H1 (cell line): Measurements from ENCODE around the gene CEL. TPM values are rescaled to one million over a fixed set of nuclear protein-coding genes. Genes with fewer than 3 reads are reported as not detected.

ENCODE experiments used
- CTCF ChIA-PET: fragments of 300-600 bp; sonication (Branson Sonifier 250); formaldehyde crosslinking; loops from one replicate; lab custom pipeline; 2021; ENCODE audit not compliant: partially characterized antibody; lab: Charles Lee
- POLR2A ChIA-PET: fragments of 300-600 bp; sonication (Branson Sonifier 250); formaldehyde crosslinking; loops from one replicate; lab custom pipeline; 2021; ENCODE audit warnings: inconsistent platforms; ENCODE audit not compliant: partially characterized antibody; lab: Charles Lee
- DNase-seq, 2 experiments: peaks; one replicate each; pipeline versions ENCODE4 v3.0.0 to v3.0.0-alpha.2; 2010 to 2022; ENCODE audit warnings: low spot score in 2 of 2, low read depth in 1 of 2, mixed read lengths in 1 of 2
- FAIRE-seq: peaks from 2 replicates; lab custom pipeline; 2011; peaks lifted over from hg19 to GRCh38; lab: Jason Lieb, UNC
- H2AFZ ChIP-seq: 2 replicates; pipeline ENCODE4 v1.8.1; 2012; ENCODE audit warnings: low read length, inconsistent platforms
- H2AK5ac ChIP-seq: 2 replicates; pipeline ENCODE4 v1.6.1; 2013; ENCODE audit warnings: low read depth, low read length
- H2BK120ac ChIP-seq: replicated peaks from 2 replicates; pipeline ENCODE3; 2013; ENCODE audit warnings: low read depth, low read length, inconsistent platforms
- H2BK12ac ChIP-seq: 2 replicates; pipeline ENCODE4 v1.6.1; 2013; ENCODE audit warnings: low read depth, low read length
- H2BK15ac ChIP-seq: 2 replicates; pipeline ENCODE4 v1.6.1; 2013; ENCODE audit warnings: low read length
- H2BK20ac ChIP-seq: 2 replicates; pipeline ENCODE4 v1.6.1; 2013; ENCODE audit warnings: low read length
- H2BK5ac ChIP-seq: 2 replicates; pipeline ENCODE4 v1.6.1; 2013; ENCODE audit warnings: low read depth, low read length
- H3K14ac ChIP-seq: 2 replicates; pipeline ENCODE4 v1.6.1; 2013; ENCODE audit warnings: inconsistent platforms; ENCODE audit not compliant: insufficient read length
- H3K18ac ChIP-seq: 2 replicates; pipeline ENCODE4 v1.6.1; 2013; ENCODE audit warnings: low read length; ENCODE audit errors: extremely low read depth
- H3K23ac ChIP-seq: 2 replicates; pipeline ENCODE4 v1.6.1; 2013; ENCODE audit warnings: inconsistent platforms; ENCODE audit not compliant: insufficient read length
- H3K23me2 ChIP-seq: 2 replicates; pipeline ENCODE4 v1.6.1; 2013; ENCODE audit warnings: low read depth, low read length
- H3K27ac ChIP-seq: 2 replicates; pipeline ENCODE4 v1.6.1; 2011; ENCODE audit warnings: low read depth, low read length, inconsistent platforms
- H3K27me3 ChIP-seq, 4 experiments: replicated peaks in 1 of 4; 1 replicate in 1 of 4; 2 replicates in 3 of 4; pipeline versions ENCODE4 v1.6.1 to v1.8.1; 2011 to 2013; ENCODE audit warnings: low read length in 3 of 4, mild to moderate bottlenecking in 3 of 4, inconsistent platforms in 2 of 4, mixed read lengths in 2 of 4, moderate library complexity in 1 of 4; ENCODE audit not compliant: control insufficient read depth in 3 of 4, insufficient read depth in 3 of 4; ENCODE audit errors: extremely low read depth in 1 of 4
- H3K36me3 ChIP-seq, 4 experiments: 2 replicates each; pipeline versions ENCODE4 v1.6.1 to v1.8.1; 2011 to 2013; ENCODE audit warnings: mild to moderate bottlenecking in 4 of 4, low read length in 3 of 4, moderate library complexity in 2 of 4, control low read depth in 1 of 4, inconsistent platforms in 1 of 4; ENCODE audit not compliant: insufficient read depth in 4 of 4, control insufficient read depth in 2 of 4
- H3K4ac ChIP-seq: replicated peaks from 2 replicates; pipeline ENCODE3; 2013; ENCODE audit warnings: low read length, low read depth, mixed read lengths, inconsistent platforms; ENCODE audit not compliant: insufficient read length
- H3K4me1 ChIP-seq, 4 experiments: replicated peaks in 1 of 4; 1 replicate in 1 of 4; 2 replicates in 3 of 4; pipeline versions ENCODE4 v1.6.1 to v1.8.1; 2011 to 2013; ENCODE audit warnings: low read length in 3 of 4, inconsistent platforms in 2 of 4, mixed read lengths in 1 of 4; ENCODE audit not compliant: insufficient read depth in 4 of 4, control insufficient read depth in 3 of 4
- H3K4me2 ChIP-seq, 2 experiments: 2 replicates each; pipeline versions ENCODE4 v1.6.1 to v1.8.1; 2011 to 2013; ENCODE audit warnings: low read depth in 2 of 2, low read length in 2 of 2, control low read depth in 1 of 2, inconsistent platforms in 1 of 2, mild to moderate bottlenecking in 1 of 2; ENCODE audit not compliant: insufficient read depth in 1 of 2
- H3K4me3 ChIP-seq, 4 experiments: fragments of 200-600, 300-600 bp in 1 of 4; sonication (generic), shearing (Covaris generic), sonication (Bioruptor Twin) in 1 of 4; 2 replicates each; pipeline versions ENCODE4 v1.5.1 to v1.8.1; 2011 to 2016; ENCODE audit warnings: low read length in 4 of 4, low read depth in 3 of 4, control low read depth in 2 of 4, inconsistent platforms in 2 of 4, mild to moderate bottlenecking in 2 of 4, mixed read lengths in 1 of 4, moderate library complexity in 1 of 4; ENCODE audit not compliant: insufficient read depth in 2 of 4; ENCODE audit errors: extremely low read depth in 1 of 4
- H3K56ac ChIP-seq: replicated peaks from 2 replicates; pipeline ENCODE3; 2013; ENCODE audit warnings: low read depth, mild to moderate bottlenecking, mixed read lengths, low read length, inconsistent platforms; ENCODE audit not compliant: insufficient read length
- H3K79me1 ChIP-seq: 2 replicates; pipeline ENCODE4 v1.6.1; 2013; ENCODE audit warnings: low read depth, low read length, control low read depth
- H3K79me2 ChIP-seq, 2 experiments: 2 replicates each; pipeline versions ENCODE4 v1.6.1 to v1.8.1; 2012 to 2013; ENCODE audit warnings: low read length in 2 of 2, mild to moderate bottlenecking in 2 of 2, inconsistent platforms in 1 of 2; ENCODE audit not compliant: insufficient read depth in 2 of 2, control insufficient read depth in 1 of 2
- H3K9ac ChIP-seq, 4 experiments: replicated peaks in 1 of 4; 1 replicate in 1 of 4; 2 replicates in 3 of 4; pipeline versions ENCODE4 v1.6.1 to v1.8.1; 2011 to 2013; ENCODE audit warnings: low read depth in 3 of 4, low read length in 3 of 4, control low read depth in 2 of 4, mild to moderate bottlenecking in 2 of 4, moderate library complexity in 2 of 4, inconsistent platforms in 1 of 4; ENCODE audit errors: extremely low read depth in 1 of 4
- H3K9me3 ChIP-seq, 2 experiments: 2 replicates each; pipeline versions ENCODE4 v1.6.1 to v1.8.1; 2012 to 2013; ENCODE audit warnings: mild to moderate bottlenecking in 2 of 2, moderate library complexity in 2 of 2, control low read depth in 1 of 2, inconsistent platforms in 1 of 2, low read depth in 1 of 2, low read length in 1 of 2, mixed read lengths in 1 of 2; ENCODE audit not compliant: insufficient read depth in 2 of 2
- H4K20me1 ChIP-seq, 2 experiments: replicated peaks in 1 of 2; 2 replicates each; pipeline versions ENCODE3 to v1.8.1; 2011 to 2013; ENCODE audit warnings: inconsistent platforms in 2 of 2, low read length in 2 of 2, mild to moderate bottlenecking in 1 of 2; ENCODE audit not compliant: insufficient read depth in 2 of 2, control insufficient read depth in 1 of 2
- H4K5ac ChIP-seq: 2 replicates; pipeline ENCODE4 v1.6.1; 2013; ENCODE audit warnings: low read length, low read depth, mixed read lengths, inconsistent platforms; ENCODE audit not compliant: insufficient read length
- H4K8ac ChIP-seq: 2 replicates; pipeline ENCODE4 v1.8.0; 2013; ENCODE audit warnings: mild to moderate bottlenecking, moderate library complexity, low read length, inconsistent platforms; ENCODE audit not compliant: insufficient read depth; ENCODE audit errors: extremely low read depth
- H4K91ac ChIP-seq: replicated peaks from 2 replicates; pipeline ENCODE3; 2013; ENCODE audit warnings: low read length, mixed read lengths, inconsistent platforms; ENCODE audit not compliant: insufficient read length
- CBX8 ChIP-seq: fragments of 300-800, 300-1000 bp; sonication (generic); IDR thresholded peaks from 2 replicates; pipeline ENCODE4 v1.7.1; 2016; ENCODE audit warnings: low read depth, low read length, borderline replicate concordance
- EGR1 ChIP-seq: IDR thresholded peaks from 2 replicates; pipeline ENCODE4 v1.6.1; 2011; ENCODE audit warnings: low read depth, low read length, borderline replicate concordance
- EZH2 ChIP-seq: fragments of 200-600 bp; sonication (generic); IDR thresholded peaks from 2 replicates; pipeline ENCODE4 v1.7.1; 2012; ENCODE audit warnings: low read depth, mild to moderate bottlenecking, moderate library complexity, low read length, inconsistent platforms; ENCODE audit not compliant: severe bottlenecking
- HDAC6 ChIP-seq: IDR thresholded peaks from one replicate; pipeline ENCODE4 v1.7.1; 2012; ENCODE audit warnings: low read depth, mild to moderate bottlenecking, inconsistent platforms, low read length, moderate library complexity
- NRF1 ChIP-seq: IDR thresholded peaks from 2 replicates; pipeline ENCODE4 v1.6.1; 2011; ENCODE audit warnings: mild to moderate bottlenecking, low read depth, low read length, improper control_type of control experiment
- RAD21 ChIP-seq, 2 experiments: IDR thresholded peaks in 1 of 2; conservative IDR thresholded peaks in 1 of 2; 2 replicates each; pipeline ENCODE4 v1.6.1; 2011; ENCODE audit warnings: low read depth in 2 of 2, low read length in 2 of 2, improper control_type of control experiment in 1 of 2, inconsistent platforms in 1 of 2, mild to moderate bottlenecking in 1 of 2, moderate library complexity in 1 of 2
- RFX5 ChIP-seq: IDR thresholded peaks from 2 replicates; pipeline ENCODE4 v1.6.1; 2011; ENCODE audit warnings: low read depth, low read length, improper control_type of control experiment, borderline replicate concordance
- RXRA ChIP-seq: IDR thresholded peaks from 2 replicates; pipeline ENCODE4 v1.6.1; 2011; ENCODE audit warnings: low read depth, mild to moderate bottlenecking, low read length, moderate library complexity; ENCODE audit not compliant: insufficient read depth
- SIRT6 ChIP-seq: IDR thresholded peaks from one replicate; pipeline ENCODE4 v1.7.1; 2012; ENCODE audit warnings: low read length, inconsistent platforms
- WGBS, 2 experiments: shearing (Covaris generic) in 1 of 2; methylation state at CpG; one replicate each; pipeline versions ENCODE4 v1.1.6 to v1.1.7; 2013 to 2015; ENCODE audit warnings: low lambda C conversion rate in 2 of 2, mixed read lengths in 2 of 2, inconsistent platforms in 1 of 2, low coverage in 1 of 2, missing lambda C conversion rate in 1 of 2; ENCODE audit not compliant: insufficient replicate concordance in 2 of 2, insufficient coverage in 1 of 2, insufficient read length in 1 of 2; ENCODE audit errors: extremely low coverage in 1 of 2, missing lambda C conversion rate in 1 of 2; 5-methylcytosine and 5-hydroxymethylcytosine counted together
- polyA plus RNA-seq, 7 experiments: library from polyadenylated mRNA; depleted of rRNA in 3 of 7; stranded (reverse) in 5 of 7; unstranded in 2 of 7; fragments of >200 nt in 5 of 7; fragments of 200-250 nt in 2 of 7; gene quantifications; 1 replicate in 5 of 7; 2 replicates in 1 of 7; 4 replicates in 1 of 7; pipeline versions ENCODE4 v1.2.1 to v1.2.3, GENCODE V29; 2011 to 2013; ENCODE audit warnings: missing spikeins in 2 of 7, mixed read lengths in 2 of 7
- total RNA-seq: library from RNA; stranded (reverse); fragmentation: NEBNext Ultra II Directional; extraction: Animal tissue kit (Norgen Biotek cat#: 25700); gene quantifications from 2 replicates; pipeline ENCODE4 v1.2.1, GENCODE V29; 2021
- TF ChIP-seq, protein P1 (sequence below): IDR thresholded peaks from 2 replicates; pipeline ENCODE4 v1.6.1; 2012; ENCODE audit warnings: inconsistent platforms

Gene CEL
- total and polyA plus RNA-seq, 2 of the 8 experiments (the other 6 are each of a cell fraction or from before 2014, with no cell fraction given) = 1.8 to 3.4 TPM

DNA sequence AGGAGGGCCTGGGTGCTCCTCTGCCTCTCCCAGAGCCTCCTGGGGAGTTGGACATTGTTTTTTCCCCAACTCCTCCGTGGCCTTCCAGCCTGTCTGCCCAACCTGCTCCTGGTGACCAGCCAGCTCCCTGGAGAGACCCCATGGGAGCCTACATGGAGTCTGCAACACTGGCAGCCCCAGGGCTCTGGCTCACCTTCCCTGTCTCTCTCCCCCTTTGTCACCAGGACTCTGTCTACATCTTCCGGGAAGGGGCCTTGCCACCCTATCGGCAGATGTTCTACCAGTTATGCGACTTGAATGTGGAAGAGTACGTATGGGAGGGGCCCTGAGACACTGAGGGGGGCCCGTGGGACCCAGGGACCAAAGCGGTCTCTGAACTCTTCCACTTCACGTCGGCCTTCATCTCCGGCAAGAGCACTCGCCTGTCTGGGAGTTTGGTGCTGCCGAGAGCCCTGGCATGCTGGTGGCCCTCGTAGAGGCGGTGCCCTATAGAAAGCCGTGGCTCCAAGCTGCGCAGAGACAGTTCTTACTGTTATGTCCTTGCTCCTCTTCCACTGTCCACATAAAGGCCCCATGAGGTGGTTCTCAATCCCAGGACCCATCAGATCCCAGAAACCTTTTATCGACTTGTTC lies 5.9 kb upstream of the CEL start:
- Histone ChIP-seq H3K14ac (no peak overlapping the region), H3K18ac (no peak overlapping the region)

More for the DNA sequence above, 5.9 kb upstream of the CEL start:
- ChIA-PET POLR2A (interaction anchor here (1.2 kb wide), 1 partner anchor 11 kb away, joined by 4 read pairs; no protein-coding TSS in a partner anchor), CTCF (no interaction called here)
- no peak overlapping the region for H4K5ac ChIP-seq
- H2BK15ac ChIP-seq = no peak overlapping the region
- no peaks in the 10 kb centered on the region for H3K23me2 ChIP-seq
- H3K9ac ChIP-seq = no peak overlapping the region
- H3K36me3 ChIP-seq = peaks cover 15 to 46% (median 35%) of the 10 kb centered on the region in 4 experiments; a peak in 7 of 8 replicates
- H2AK5ac ChIP-seq = no peak overlapping the region
- H4K8ac ChIP-seq = no peak overlapping the region
- H2BK120ac ChIP-seq = no peak overlapping the region
- no peak overlapping the region for H3K4me3 ChIP-seq
- no peak overlapping the region for H3K4me2 ChIP-seq
- H3K56ac ChIP-seq = no peak overlapping the region
- H3K4ac ChIP-seq = no peak overlapping the region
- H2AFZ ChIP-seq = no peak overlapping the region
- no peak overlapping the region for H2BK5ac ChIP-seq
- no peak overlapping the region for H2BK12ac ChIP-seq
- no peak overlapping the region for H4K91ac ChIP-seq
- H4K20me1 ChIP-seq = peaks cover 0 to 6% of the 10 kb centered on the region in 2 experiments
- no peaks in the 10 kb centered on the region for H3K9me3 ChIP-seq
- DNase-seq (no peak), FAIRE-seq (no peak)
- TF ChIP-seq SIRT6 (no peak), EZH2 (no peak), RFX5 (no peak), RXRA (no peak), CBX8 (no peak), NRF1 (no peak), HDAC6 (no peak), EGR1 (no peak), RAD21 (IDR thresholded peaks at IDR 0.05 in 1 of 2, conservative IDR thresholded peaks at IDR 0.05 in 1 of 2; ENCODE audit: low read depth in 2 of 2, low read length in 2 of 2) (no peak)
- TF ChIP-seq, protein P1, sequence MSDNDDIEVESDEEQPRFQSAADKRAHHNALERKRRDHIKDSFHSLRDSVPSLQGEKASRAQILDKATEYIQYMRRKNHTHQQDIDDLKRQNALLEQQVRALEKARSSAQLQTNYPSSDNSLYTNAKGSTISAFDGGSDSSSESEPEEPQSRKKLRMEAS = no peak
- H3K27me3 ChIP-seq = no peaks in the 10 kb centered on the region
- peaks cover 4 to 16% (median 10%) of the 10 kb centered on the region in 4 experiments for H3K4me1 ChIP-seq
- H3K79me1 ChIP-seq = 0 out of 2 replicates have a peak, but pooled peaks cover 2% of the 10 kb centered on the region
- H3K79me2 ChIP-seq = no peaks in the 10 kb centered on the region
- H3K23ac ChIP-seq = no peak overlapping the region
- WGBS, 2 experiments = 93% methylated on average over 14 of the region's 17 CpGs; no CpG with 5 or more reads in 1 of the 2 experiments
- H3K27ac ChIP-seq = no peak overlapping the region
- H2BK20ac ChIP-seq = no peak overlapping the region
